GM18511 (cell line): ENCODE data around the gene KCNK13.

Experiments
- ATAC-seq: cut with Tn5 transposase; IDR thresholded peaks from one replicate; pipeline ENCODE4 v1.9.1; 2021; ENCODE audit warnings: mild to moderate bottlenecking, moderate library complexity; ENCODE audit not compliant: unreplicated experiment

KCNK13 gene

DNA sequence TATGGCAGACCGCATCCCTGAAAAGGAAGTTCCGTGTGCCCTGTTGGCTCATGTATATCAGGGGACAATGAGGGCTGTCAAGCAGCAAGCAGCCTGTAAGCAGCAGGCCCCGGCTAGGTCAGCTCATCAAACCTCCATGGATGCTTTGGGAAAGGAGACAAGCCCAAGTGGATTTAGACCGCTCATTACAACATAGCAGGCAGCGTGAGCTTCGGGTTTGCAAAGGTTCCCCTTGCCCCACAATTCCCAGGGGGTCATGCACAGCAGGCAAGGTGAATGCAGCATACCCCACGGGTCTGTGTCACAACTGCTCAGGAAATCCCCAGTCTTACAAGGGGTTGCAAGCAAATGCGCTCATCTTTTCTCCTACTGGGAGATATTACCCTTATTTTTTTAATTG is 54.6 kb downstream of the KCNK13 start:
- no peak for ATAC-seq

DNA sequence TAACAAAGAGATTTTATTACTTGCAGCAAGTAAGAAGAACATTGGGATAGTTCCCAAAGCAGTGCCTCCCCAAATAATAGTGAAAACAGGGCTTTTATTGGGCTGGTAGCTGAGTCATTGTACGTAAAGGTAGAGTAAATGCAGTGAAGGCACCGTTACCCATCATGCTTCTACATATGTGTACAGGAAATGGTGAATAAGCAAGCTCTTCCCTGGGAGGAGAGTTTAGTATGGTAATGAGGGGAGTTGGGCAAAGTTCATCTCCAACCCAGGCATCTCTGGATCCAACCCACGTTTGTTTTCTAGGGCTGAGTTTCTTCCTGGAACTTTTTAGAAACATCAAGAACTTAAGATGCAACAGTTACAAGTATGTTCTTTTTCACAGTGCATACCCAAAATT is 56.2 kb downstream of the KCNK13 start:
- no peak for ATAC-seq

DNA sequence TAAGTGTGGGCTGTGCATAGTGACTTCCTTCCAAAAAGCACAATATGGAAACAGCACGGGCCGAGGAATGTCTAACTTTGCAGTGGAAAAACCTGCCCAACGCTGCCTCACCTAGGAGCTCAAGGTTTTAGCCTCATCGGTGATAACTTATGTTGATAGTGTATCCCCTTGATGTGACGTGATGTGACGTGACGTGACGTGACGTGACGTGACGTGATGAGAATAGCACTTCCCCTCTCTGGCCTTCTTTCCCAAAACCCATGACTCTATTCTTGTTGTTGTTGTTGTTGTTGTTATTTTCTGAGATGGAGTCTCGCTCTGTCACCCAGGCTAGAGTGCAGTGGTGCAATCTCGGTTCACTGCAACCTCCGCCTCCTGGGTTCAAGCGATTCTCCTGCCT is 64.5 kb downstream of the KCNK13 start:
- ATAC-seq = no peak

DNA sequence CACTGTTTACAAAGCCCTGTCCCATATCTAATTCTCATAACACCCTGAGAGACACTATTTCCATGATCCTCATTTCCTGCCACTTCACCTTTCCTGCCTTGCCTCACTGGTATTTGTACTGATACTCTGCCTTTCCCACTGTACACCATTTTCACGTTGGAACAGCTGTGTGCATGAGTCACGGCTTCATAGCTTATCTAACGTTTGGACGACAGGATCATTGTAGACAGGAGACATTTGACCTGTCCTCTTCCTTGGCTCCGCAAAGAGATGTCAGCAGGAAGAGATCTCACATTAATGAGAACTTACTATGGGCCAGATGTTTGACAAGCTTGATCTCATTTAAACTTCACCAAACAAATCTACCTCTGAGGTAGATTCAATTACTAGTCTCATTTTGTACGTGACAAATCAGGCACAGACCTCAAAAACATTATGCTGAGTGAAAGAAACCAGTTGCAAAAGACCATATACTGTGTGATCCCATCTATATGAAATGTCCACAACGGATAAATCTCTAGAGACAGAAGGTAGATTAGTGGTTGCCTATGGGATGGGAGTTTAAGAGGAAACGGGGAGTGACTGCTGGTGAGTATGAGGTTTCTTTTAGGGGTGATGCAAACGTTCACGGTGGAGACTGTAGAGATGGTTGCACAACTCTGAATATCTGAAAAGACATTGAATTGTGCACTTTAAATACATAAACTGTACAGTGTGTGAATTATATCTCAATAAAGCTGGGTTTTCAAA is 71.2 kb downstream of the KCNK13 start:
- ATAC-seq = no peak

DNA sequence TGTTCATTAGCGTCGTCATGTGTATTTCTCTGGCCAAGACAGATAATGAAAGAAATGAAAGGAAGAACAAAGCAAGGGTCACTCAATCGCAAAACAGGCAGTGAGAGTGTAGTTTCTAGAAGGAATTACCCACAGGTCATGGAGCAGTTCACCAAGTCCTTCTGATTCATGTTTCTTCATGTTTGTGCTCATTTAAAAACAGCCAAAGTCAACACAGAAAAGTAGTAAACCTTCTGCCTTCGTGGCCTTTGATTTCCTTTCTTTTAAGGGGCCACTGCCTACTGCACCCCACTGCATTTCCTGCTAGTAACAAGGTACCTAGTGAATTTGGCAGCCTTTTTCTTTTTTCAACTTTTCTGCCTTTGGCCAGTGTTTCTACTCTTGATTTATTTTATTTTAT is 75.1 kb downstream of the KCNK13 start:
- no peak for ATAC-seq

DNA sequence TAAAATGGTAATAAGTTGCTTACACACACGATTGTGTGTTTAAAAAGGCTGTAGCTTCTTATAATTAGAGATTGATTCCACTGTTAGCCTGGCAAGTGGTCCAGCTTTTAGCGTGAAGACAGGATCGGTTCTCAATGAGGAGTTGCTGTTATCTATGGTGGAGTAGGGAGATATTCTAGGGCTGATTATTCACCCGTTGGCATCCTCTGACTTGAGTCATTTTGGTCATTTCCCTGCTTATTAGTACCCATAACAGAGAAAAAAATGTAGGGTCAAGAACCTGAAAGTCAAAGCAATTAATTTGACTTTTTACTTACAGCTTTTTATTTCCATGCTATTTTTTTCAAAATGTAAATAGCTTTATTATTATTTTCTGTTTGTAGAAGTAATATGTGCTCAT is 76.0 kb downstream of the KCNK13 start:
- no peak for ATAC-seq

DNA sequence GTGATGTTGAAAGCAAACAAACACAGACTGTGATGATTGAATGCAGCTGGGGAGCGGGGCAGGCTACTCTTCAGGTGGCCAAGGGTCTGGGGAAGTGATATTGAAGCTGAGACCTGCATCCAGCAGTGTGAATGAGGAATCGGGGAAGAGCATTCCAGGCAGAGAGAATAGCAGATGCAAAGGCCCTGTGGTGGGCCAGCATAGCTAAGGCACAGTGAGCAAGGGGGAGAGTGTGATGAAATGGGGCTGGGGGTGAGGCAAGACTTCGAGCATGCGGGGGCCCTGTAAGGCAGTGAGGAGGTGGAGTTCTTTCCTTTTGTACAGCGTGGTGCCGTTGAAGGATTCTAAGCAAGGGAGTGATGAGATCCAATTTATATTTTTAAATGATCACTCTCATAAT is 77.4 kb downstream of the KCNK13 start:
- no peak for ATAC-seq

DNA sequence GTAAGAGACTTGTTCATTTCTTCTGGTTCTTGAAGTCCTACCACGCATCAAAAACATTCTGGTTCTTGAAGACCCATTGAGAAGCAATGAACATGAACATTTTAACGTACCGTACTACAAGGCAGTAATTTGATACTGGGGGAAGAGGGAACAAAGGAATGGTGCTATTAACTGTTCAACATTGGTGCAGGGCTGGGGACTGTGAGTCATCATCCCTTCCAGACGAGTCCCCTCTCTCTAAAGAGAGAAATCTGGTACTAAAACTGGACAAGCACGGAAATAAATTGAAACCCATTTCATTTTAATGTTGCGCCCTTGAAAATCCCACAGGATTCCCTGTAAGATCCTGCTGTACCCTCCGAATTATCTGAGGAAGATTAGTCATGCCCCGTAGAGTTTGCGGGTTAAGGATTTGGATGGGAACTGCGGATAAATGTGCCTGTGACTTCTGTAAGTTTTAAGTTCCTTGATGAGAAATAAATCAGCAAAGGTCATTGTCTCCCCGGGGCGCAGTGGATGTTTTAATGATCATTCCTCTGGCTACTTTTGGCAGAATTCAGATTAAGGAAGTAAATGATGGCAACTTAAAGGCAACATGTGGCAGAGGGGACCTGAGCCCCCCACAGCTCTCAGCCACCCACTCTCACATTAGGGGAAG is 78.6 kb downstream of the KCNK13 start:
- ATAC-seq = no peak

DNA sequence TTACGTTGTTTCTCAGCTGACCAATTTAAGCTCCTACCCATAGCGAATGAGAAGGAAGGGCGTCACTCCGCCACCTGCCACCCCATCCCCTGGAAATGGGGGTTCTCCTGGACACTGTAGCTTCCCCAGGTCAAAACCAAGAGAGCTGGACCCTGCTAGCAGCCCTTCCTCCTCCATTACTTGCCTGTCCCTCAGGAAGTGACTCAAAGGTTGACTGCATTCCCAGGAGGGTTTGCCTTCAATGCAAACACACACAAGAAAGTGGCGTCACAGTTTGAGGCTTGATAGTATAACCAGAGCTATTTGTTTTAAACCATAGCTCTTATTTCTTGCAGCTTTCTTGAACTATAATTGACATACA is 79.1 kb downstream of the KCNK13 start:
- no peak for ATAC-seq

DNA sequence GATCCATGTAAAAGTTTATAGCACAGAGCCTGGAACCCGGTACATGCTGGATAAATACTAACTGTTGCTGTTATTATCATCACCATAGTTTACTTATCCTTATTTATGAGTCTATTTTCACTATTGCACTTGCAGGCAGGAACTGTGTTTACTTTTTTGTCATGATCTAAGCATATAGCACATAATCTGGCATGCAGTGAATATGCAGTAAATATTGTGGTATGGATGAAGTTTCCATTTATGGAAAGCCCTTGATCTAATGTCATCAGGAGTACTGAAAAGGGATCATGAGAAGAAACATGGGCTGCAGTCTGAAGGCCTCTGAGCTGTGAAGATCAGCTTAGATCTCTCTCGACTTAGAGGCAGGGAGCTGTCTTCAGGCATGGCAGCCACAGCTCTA is 91.6 kb downstream of the KCNK13 start:
- ATAC-seq = no peak

DNA sequence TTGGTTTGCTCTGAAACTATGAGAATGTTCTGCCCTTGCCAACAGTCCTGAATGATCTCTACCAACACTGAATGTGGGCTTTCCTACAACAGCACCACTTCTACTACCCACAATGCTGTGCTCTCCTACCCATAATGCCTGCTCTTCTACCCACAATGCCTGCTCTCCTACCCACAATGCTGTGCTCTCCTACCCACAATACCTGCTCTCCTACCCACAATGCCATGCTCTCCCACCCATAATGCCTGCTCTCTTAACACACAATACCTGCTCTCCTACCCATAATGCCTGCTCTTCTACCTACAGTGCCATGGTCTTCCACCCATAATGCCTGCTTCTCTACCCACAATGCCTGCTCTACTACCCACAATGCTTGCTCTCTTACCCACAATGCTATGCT is 92.3 kb downstream of the KCNK13 start:
- ATAC-seq = no peak

DNA sequence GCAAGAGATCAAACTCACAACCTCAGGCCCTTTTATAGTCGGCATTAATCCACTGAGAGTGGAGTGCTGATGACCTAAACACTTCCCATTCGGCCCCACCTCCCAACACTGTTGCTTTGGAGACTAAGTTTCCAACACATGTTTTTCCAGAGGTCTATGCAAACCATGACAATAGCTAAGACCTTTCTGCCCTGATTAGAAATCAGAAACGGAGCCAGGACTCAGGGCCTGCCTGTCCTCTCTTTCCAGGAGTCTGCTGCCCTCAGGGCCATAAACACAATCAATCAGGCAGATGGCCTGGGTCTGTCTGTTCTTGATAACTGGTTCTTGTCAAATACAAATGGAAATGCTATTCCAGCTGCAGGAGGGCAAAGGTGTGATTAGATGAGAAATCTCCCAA is 97.4 kb downstream of the KCNK13 start:
- no peak for ATAC-seq

DNA sequence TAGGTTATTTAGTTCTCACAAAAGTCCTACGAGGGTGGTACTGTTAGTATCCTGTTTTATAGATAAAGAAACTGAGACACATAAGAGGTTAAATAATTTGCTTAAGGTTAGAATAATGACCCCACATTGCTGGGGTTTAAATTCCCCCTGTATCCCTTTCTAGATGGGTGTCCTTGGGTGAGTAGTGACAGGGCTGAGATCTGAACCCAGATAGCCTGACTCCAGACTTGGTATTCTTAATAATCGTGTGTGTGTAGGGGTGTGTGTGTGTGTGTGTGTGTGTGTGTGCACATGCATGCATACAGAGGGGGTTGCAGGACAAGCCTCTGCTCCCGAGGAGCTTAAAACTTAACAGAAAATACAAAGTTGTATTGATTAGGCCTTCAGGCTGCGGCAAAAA is 97.9 kb downstream of the KCNK13 start:
- ATAC-seq = no peak

DNA sequence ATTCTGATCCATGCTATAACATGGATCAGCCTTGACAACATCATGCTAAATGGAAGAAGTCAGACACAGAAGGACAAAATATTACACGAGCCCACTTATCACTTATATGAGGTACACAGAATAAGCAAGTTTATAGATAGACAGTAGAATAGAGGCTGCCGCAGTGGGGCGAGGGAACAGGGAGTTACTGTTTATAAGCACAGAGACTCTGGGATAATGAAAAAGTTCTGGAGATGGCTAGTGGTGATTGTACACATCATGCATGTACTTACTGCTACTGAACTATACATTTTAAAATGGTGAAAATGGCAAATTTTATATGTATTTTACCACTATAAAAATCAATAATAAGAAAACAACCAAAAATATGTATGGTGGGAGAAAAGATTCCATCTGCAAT is 99.3 kb downstream of the KCNK13 start:
- no peak for ATAC-seq

DNA sequence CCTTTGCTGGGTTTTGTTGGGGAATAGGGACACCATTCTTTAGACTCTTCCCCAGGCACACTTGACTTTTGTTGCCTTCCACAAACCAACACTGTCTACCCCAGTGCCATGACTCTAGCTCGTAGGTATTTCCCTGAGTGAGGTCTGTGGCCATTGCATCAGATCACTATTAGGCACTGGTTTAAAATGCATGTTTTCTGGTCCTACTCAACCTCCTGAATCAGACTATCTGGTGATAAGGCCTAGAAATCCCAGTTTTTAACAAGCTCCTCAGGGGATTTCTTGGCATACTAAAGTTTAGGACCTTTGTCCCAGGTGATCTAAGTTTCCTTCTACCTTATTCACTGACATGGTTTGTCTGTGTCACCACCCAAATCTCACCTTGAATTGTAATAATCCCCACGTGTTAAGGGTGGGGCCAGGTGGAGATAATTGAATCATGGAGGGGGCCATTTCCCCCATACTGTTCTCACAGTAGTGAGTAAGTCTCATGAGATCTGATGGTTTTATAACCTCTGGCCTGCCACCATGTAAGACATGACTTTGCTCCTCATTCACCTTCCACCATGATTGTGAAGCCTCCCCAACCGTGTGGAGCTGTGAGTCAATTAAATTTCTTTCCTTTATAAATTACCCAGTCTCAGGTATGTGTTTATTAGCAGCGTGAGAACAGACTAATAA is 106.8 kb downstream of the KCNK13 start:
- ATAC-seq = no peak

DNA sequence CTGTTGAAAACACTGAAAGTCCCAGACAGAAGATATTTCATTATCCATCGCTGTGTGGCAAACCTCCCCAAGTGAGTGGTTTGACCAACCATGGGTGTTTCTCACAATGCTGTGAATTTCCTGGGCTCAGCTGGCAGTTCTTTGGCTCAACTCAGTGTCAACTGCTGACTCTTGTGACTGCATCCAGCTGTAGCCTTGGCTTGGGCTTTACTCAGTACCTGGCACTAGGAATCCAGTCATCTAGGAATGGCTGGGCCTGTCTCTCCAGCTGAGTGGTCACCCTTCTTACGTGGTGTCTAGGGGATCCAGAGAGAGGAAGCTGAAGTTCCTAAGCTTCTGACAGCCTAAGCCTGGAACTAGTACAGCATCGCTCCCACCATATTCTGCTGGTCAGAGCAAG is 113.8 kb downstream of the KCNK13 start:
- no peak for ATAC-seq

DNA sequence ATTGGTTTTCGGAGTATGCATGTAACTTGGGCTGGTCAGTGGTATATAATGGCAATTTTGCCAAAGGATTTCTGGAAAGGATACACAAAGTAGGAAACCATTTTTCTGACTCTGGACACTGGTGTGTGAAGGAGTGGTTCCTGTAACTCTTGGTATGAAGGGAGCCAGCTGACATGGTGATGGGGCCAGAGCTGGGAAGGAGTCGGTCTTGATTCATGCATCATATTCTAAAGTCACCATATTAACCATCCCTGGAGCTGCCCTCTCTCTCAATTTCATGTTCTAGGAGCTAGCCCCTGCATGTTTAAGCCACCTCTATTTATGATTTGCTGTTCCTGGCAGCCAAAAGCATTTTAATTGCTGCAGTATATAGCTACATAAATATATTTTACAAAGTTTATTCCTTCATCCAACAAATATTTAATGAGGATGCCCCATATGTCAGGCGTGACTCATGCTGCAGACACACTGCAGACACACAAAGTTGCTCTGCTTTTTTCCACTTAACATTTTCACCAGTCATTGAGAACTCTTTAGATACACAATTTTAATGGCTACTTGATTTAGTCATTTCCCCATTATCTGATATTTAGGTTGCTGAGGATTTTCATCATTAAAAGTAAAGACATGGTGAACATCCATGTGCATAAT is 115.9 kb downstream of the KCNK13 start:
- no peak for ATAC-seq

DNA sequence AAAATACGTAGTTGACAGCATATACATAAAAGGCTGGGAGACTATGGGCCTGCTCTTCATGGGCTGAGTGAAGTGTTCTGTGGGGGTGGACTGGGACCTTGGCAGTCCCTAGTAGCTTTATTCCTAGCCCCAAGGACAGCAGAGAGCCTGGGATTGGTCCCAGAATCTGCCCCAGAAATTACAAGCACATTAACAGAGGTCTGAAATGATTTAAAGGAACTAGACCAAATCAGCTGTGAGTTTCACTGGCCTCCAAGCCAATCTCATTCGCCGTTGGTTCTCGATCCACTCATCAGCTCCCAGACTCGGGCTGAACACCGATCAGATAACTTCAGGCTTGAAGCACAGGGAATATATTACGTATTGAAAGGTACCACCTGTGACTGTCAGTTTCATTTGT is 117.6 kb downstream of the KCNK13 start:
- no peak for ATAC-seq

DNA sequence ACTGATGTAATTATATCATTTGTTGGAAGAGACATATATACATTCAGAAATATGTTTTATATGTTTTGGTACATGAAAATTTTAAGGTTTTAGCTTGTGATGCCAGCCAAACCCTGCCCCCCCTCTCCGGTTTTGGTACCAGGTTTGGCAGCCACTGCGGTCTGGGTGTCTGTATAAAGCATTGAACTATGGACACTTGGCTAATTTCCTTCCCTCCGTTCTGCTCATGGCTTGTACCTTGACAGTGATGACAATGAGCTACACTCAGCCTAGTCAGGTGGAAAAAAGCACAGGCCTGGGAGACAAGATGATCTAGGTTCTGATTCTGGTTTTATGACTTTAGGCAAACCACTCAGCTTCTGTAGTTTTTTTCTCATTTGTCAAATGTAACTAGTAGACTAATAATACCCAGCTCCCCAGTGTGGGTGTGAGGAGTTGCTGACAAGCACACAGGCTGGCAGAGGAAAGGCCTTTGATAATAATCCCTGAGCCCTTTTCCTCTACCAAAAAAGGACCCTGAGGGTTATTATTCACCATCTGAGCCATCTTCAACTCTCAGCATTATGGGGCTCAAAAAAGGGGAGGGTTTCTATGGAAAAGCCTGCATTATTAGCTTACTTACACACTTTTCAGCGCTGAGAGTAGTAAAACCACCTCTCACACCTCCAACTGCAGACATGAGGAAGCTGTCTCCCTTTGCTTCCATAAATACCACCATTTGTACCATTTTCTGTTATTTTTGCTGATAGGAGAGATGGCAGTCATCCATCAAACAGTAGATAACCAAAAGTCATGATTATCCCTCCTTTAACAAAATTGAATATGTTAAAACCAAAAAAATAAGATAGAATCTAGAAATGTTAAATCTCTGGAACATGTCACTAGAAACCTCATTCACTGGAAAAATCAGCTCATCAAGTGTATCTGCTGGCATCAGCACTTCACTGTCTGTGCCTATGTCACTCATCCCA is 118.3 kb downstream of the KCNK13 start:
- no peak for ATAC-seq

DNA sequence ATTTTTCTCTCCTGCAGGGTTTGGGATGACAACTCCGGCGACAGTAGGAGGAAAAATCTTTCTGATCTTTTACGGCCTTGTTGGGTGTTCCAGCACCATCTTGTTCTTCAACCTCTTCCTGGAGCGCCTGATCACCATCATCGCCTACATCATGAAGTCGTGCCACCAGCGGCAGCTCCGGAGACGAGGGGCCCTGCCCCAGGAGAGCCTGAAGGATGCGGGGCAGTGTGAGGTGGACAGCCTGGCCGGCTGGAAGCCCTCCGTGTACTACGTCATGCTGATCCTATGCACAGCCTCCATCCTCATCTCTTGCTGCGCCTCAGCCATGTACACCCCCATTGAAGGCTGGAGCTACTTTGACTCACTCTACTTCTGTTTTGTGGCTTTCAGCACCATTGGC is 122.3 kb downstream of the KCNK13 start:
- ATAC-seq = no peak
